A673 (cell line): ENCODE data around the gene NDUFA11. TPM values are rescaled to one million over a fixed set of nuclear protein-coding genes. Genes with fewer than 3 reads are reported as not detected.
A peak's percentile ranks its signal among the peaks of the same experiment; 100 is the strongest.

Experiments used
- BruUV-seq: library from RNA; stranded (reverse); fragments of 400-500 nt; replicated peaks from 2 replicates; lab custom pipeline; 2021; lab: Mats Ljungman, UMichigan
- CTCF ChIA-PET: fragments of 300-600 bp; sonication (Branson Sonifier 250); formaldehyde crosslinking; loops from one replicate; lab custom pipeline; 2022; ENCODE audit warnings: antibody characterized with exemption; lab: Charles Lee
- POLR2A ChIA-PET: fragments of 300-600 bp; sonication (Branson Sonifier 250); formaldehyde crosslinking; loops from one replicate; lab custom pipeline; 2022; ENCODE audit warnings: antibody characterized with exemption; ENCODE audit not compliant: low non-redundant PET; lab: Charles Lee
- DNase-seq: peaks from one replicate; pipeline ENCODE4 v3.0.0-alpha.2; 2015; ENCODE audit warnings: low spot score
- H3K27ac ChIP-seq: fragments of 200-600 bp; sonication (generic); 2 replicates; pipeline ENCODE4 v1.5.1; 2016; ENCODE audit warnings: mixed run types, low read depth, mild to moderate bottlenecking, mixed read lengths, antibody characterized with exemption, low read length; ENCODE audit not compliant: poor library complexity, severe bottlenecking
- H3K27me3 ChIP-seq: fragments of 200-600 bp; sonication (generic); replicated peaks from 2 replicates; pipeline ENCODE4 v1.6.1; 2017; ENCODE audit warnings: mixed run types, low read depth, mild to moderate bottlenecking, mixed read lengths, antibody characterized with exemption, low read length; ENCODE audit not compliant: insufficient read depth, poor library complexity
- H3K36me3 ChIP-seq: fragments of 200-600 bp; sonication (generic); 2 replicates; pipeline ENCODE4 v1.6.1; 2016; ENCODE audit warnings: mixed run types, mild to moderate bottlenecking, mixed read lengths, antibody characterized with exemption, low read length; ENCODE audit not compliant: insufficient read depth, poor library complexity, severe bottlenecking
- H3K4me1 ChIP-seq: fragments of 200-600 bp; sonication (generic); 2 replicates; pipeline ENCODE4 v1.6.1; 2017; ENCODE audit warnings: mixed run types, mild to moderate bottlenecking, mixed read lengths, antibody characterized with exemption, low read length; ENCODE audit not compliant: insufficient read depth, poor library complexity, severe bottlenecking
- H3K4me3 ChIP-seq: fragments of 200-600 bp; sonication (generic); 2 replicates; pipeline ENCODE4 v1.5.1; 2016; ENCODE audit warnings: low read depth, mixed run types, mild to moderate bottlenecking, mixed read lengths, low read length; ENCODE audit not compliant: poor library complexity, severe bottlenecking
- H3K9me3 ChIP-seq: fragments of 200-600 bp; sonication (generic); 2 replicates; pipeline ENCODE4 v1.6.1; 2016; ENCODE audit warnings: mixed run types, low read depth, mild to moderate bottlenecking, mixed read lengths, antibody characterized with exemption, low read length; ENCODE audit not compliant: poor library complexity, severe bottlenecking
- EZH2 ChIP-seq: fragments of 200-600 bp; sonication (generic); IDR thresholded peaks from 2 replicates; pipeline ENCODE4 v1.6.1; 2017; ENCODE audit warnings: borderline replicate concordance, low read depth, mild to moderate bottlenecking, mixed read lengths, antibody characterized with exemption, low read length; ENCODE audit not compliant: poor library complexity, severe bottlenecking
- intact Hi-C: fragments of 100-400 bp; cut with micrococcal nuclease; formaldehyde crosslinking; loops from one replicate; pipeline ENCODE4 v1.10.0; 2022; ENCODE audit not compliant: unreplicated experiment
- total RNA-seq: library from RNA; stranded (reverse); gene quantifications from 2 replicates; pipeline ENCODE4 v1.2.3, GENCODE V29; 2021
- TF ChIP-seq, protein P1 (sequence below): fragments of 300-800, 200-600 bp; sonication (generic); conservative IDR thresholded peaks from 2 replicates; pipeline ENCODE4 v1.5.1; 2017; ENCODE audit warnings: low read depth, mild to moderate bottlenecking, antibody characterized with exemption, low read length, moderate library complexity, mixed read lengths

NDUFA11 gene
- total RNA-seq, 1 experiment from 2014 or later: 290 TPM

DNA sequence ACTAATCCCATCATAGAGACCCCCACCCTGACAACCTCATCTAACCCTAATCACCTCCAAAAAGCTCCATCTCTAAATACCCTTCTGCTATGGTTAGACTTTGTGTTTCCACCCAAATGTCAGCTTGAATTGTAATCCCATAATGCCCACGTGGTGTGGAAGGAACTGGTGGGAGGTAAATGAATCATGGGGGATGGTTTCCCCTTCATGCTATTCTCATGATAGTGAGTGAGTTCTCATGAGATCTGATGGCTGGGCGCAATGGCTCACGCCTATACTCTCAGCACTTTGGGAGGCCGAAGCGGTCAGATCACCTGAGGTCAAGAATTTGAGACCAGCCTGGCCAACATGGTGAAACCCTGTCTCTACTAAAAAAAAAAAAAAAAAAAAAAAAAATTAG lies 3.7 kb upstream of the NDUFA11 start:
- CTCF ChIA-PET: no interaction called here
- no peaks in the 10 kb centered on the region for H3K27me3 ChIP-seq
- no peak for TF ChIP-seq EZH2
- TF ChIP-seq, protein P1, sequence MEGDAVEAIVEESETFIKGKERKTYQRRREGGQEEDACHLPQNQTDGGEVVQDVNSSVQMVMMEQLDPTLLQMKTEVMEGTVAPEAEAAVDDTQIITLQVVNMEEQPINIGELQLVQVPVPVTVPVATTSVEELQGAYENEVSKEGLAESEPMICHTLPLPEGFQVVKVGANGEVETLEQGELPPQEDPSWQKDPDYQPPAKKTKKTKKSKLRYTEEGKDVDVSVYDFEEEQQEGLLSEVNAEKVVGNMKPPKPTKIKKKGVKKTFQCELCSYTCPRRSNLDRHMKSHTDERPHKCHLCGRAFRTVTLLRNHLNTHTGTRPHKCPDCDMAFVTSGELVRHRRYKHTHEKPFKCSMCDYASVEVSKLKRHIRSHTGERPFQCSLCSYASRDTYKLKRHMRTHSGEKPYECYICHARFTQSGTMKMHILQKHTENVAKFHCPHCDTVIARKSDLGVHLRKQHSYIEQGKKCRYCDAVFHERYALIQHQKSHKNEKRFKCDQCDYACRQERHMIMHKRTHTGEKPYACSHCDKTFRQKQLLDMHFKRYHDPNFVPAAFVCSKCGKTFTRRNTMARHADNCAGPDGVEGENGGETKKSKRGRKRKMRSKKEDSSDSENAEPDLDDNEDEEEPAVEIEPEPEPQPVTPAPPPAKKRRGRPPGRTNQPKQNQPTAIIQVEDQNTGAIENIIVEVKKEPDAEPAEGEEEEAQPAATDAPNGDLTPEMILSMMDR: no peak
- no peaks in the 10 kb centered on the region for H3K36me3 ChIP-seq
- no peak overlapping the region for H3K27ac ChIP-seq
- POLR2A ChIA-PET: no interaction called here
- H3K4me1 ChIP-seq: peaks cover 7% of the 10 kb centered on the region
- no peak overlapping the region for H3K4me3 ChIP-seq
- no peaks in the 10 kb centered on the region for H3K9me3 ChIP-seq
- peak; percentile 39 for DNase-seq
- BruUV-seq: no TSS peak
- intact Hi-C loops: no loop called here

DNA sequence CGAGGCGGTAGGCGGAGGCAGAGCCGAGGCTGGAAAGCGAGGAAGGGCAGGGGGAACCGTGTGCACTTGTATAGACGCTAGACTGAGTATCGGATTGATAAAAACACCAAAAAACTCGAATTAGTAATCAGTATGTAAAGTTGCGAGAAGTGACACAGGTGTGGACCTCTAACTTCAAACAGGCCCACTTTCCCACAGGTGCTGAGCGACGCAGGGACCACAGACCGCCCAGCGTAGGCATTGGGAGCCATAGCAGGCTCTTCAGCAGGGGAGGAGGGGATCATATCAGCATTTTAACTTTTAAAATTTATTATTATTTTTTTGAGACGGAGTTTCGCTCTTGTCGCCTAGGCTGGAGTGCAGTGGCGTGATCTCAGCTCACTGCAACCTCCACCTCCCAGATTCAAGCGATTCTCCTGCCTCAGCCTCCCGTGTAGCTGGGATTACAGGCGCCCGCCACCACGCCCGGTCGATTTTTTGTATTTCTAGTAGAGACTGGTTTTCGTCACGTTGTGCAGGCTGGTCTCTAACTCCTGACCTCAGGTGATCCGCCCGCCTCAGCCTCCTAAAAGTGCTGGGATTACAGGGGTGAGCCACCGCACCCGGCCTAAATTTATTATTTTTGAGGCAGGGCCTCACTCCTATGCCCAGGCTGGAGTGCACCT lies 1.7 kb upstream of the NDUFA11 start:
- no peak for TF ChIP-seq EZH2
- TF ChIP-seq, protein P1: no peak
- peak overlapping the region; percentile 64 for H3K27ac ChIP-seq
- POLR2A ChIA-PET: interaction anchor here (1.3 kb wide), 1 partner anchor 77 kb away, joined by 6 read pairs; no protein-coding TSS in a partner anchor
- BruUV-seq: no TSS peak
- H3K27me3 ChIP-seq: no peaks in the 10 kb centered on the region
- no peaks in the 10 kb centered on the region for H3K9me3 ChIP-seq
- no peak for DNase-seq
- CTCF ChIA-PET: interaction anchor here (2.0 kb wide), 1 partner anchor 101 kb away, joined by 16 read pairs; the partner anchor contains the start of gene NRTN
- intact Hi-C loops: no loop called here
- peak overlapping the region; percentile 95 for H3K4me3 ChIP-seq
- peaks cover 8% of the 10 kb centered on the region for H3K4me1 ChIP-seq
- peaks cover 4% of the 10 kb centered on the region for H3K36me3 ChIP-seq

DNA sequence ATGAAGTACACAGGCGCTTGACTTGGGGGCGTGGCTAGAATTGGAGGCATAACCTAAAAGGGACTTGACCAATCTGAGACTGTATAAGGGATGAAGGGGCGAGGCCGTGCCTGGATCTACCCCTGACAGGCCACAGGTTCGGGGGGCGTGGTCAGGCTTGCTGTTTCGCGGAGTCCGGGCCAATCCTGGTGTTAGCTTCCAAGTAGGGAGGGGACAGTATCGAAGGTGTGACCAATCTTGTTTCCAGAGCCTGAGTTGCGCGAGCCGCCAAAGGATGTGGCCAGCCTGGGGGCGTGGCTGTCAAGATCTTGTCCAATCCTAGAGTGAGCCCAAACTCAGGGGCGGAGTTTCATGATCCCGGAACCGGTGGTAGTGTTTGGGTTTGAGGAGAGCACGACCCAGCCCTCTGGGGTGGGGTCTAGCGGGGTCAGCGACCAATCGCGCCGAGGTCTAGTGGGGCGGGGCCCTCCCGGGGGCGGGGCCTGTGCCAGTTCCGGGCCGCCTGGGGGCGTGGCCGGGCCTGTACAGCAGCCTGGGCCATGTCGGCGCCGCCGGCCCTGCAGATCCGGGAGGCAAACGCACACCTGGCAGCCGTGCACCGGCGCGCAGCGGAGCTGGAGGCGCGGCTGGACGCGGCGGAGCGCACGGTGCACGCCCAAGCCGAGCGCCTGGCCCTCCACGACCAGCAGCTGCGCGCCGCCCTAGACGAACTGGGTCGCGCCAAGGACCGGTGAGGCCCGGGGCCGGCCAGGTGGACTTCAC lies 943 bp upstream of the NDUFA11 start, which contains the start of gene VMAC:
VMAC (plus strand) TSS at position 521 of the 762 bp plus-strand sequence; CDS start at position 540, 19 bp downstream.
- Histone ChIP-seq H3K27me3 (no peaks in the 10 kb centered on the region), H3K4me1 (peaks cover 8% of the 10 kb centered on the region), H3K36me3 (peaks cover 4% of the 10 kb centered on the region), H3K27ac (peak within 1 kb of the TSS; percentile 96), H3K4me3 (peak within 1 kb of the TSS; percentile 95), H3K9me3 (no peaks in the 10 kb centered on the region)
- BruUV-seq: no TSS peak
- TF ChIP-seq EZH2: no peak
- TF ChIP-seq, protein P1: no peak
- ChIA-PET POLR2A (interaction anchor here (0.5 to 1.3 kb wide), 6 partner anchors 77 to 1780 kb away, joined by 3 to 22 read pairs (median 5); no protein-coding TSS in a partner anchor), CTCF (interaction anchor here (0.6 to 2.0 kb wide), 3 partner anchors 63 to 1225 kb away, joined by 3 to 16 read pairs (median 4); partner anchors contain the start of gene NRTN)
- DNase-seq: peak; percentile 100
- intact Hi-C loops: no loop called here
